Measurements from ENCODE around the gene PLA2R1. TPM values are rescaled to one million over a fixed set of nuclear protein-coding genes. Genes with fewer than 3 reads are reported as not detected.

Gene PLA2R1
- total and polyA plus RNA-seq, 8 donors = 0.31 to 6.8 (median 3.3) TPM

GRCh38 chr2:160053946-160054345 is 8.5 kb downstream of the PLA2R1 start:
- no peaks in the 10 kb centered on the region for H3K36me3 ChIP-seq
- H3K27me3 ChIP-seq = no peaks in the 10 kb centered on the region
- no peak for TF ChIP-seq POLR2A (IDR thresholded peaks at IDR 0.05)
- no peak for TF ChIP-seq POLR2AphosphoS5 (IDR thresholded peaks at IDR 0.05)
- TF ChIP-seq EP300 (IDR thresholded peaks at IDR 0.05) = no peak
- TF ChIP-seq CTCF (IDR thresholded peaks at IDR 0.05) = no peak
- H3K4me3 ChIP-seq = no peak overlapping the region
- H3K9me3 ChIP-seq = no peaks in the 10 kb centered on the region
- WGBS, 5 donors = 88 to 96% (median 94%) methylated on average over 2 of the region's 2 CpGs
- H3K4me1 ChIP-seq = peaks cover 0 to 21% (median 3%) of the 10 kb centered on the region in 4 donors
- intact Hi-C loops (cut with DNase I; ENCODE audit: low total_unique reads) = no loop called here
- no peak overlapping the region for H3K27ac ChIP-seq
- no peak for DNase-seq

- Histone ChIP-seq H3K36me3 (no peaks in the 10 kb centered on the region), H3K9me3 (no peaks in the 10 kb centered on the region), H3K4me1 (peaks cover 0 to 21% (median 3%) of the 10 kb centered on the region in 4 donors), H3K4me3 (no peak overlapping the region), H3K27me3 (no peaks in the 10 kb centered on the region), H3K27ac (no peak overlapping the region)
- TF ChIP-seq CTCF (IDR thresholded peaks at IDR 0.05) (no peak), POLR2A (IDR thresholded peaks at IDR 0.05) (no peak), EP300 (IDR thresholded peaks at IDR 0.05) (no peak), POLR2AphosphoS5 (IDR thresholded peaks at IDR 0.05) (no peak)
- 74 to 88% (median 85%) methylated on average over 2 of the region's 2 CpGs for WGBS, 5 donors
- no peak for DNase-seq
- intact Hi-C loops (cut with DNase I; ENCODE audit: low total_unique reads) = no loop called here
These were observed 9.9 kb downstream of the PLA2R1 start for GRCh38 chr2:160052531-160052930.

GRCh38 chr2:160051371-160051800 is 11.0 kb downstream of the PLA2R1 start:
- no peak for TF ChIP-seq CTCF (IDR thresholded peaks at IDR 0.05)
- TF ChIP-seq POLR2A (IDR thresholded peaks at IDR 0.05) = no peak
- no peak for TF ChIP-seq POLR2AphosphoS5 (IDR thresholded peaks at IDR 0.05)
- TF ChIP-seq EP300 (IDR thresholded peaks at IDR 0.05) = no peak
- no peak overlapping the region for H3K27ac ChIP-seq
- H3K4me3 ChIP-seq = no peak overlapping the region
- H3K36me3 ChIP-seq = no peaks in the 10 kb centered on the region
- intact Hi-C loops (cut with DNase I; ENCODE audit: low total_unique reads) = no loop called here
- DNase-seq = no peak
- no peaks in the 10 kb centered on the region for H3K27me3 ChIP-seq
- peaks cover 0 to 21% (median 3%) of the 10 kb centered on the region in 4 donors for H3K4me1 ChIP-seq
- H3K9me3 ChIP-seq = no peaks in the 10 kb centered on the region
- 47 to 65% (median 53%) methylated on average over 3 of the region's 3 CpGs for WGBS, 5 donors

- no peak for DNase-seq
- H3K4me3 ChIP-seq = no peak overlapping the region
- no peaks in the 10 kb centered on the region for H3K27me3 ChIP-seq
- intact Hi-C loops (cut with DNase I; ENCODE audit: low total_unique reads) = no loop called here
- H3K9me3 ChIP-seq = no peaks in the 10 kb centered on the region
- no peaks in the 10 kb centered on the region for H3K36me3 ChIP-seq
- no peak overlapping the region for H3K27ac ChIP-seq
- peaks cover 0 to 21% (median 3%) of the 10 kb centered on the region in 4 donors for H3K4me1 ChIP-seq
- WGBS, 5 donors = 75 to 91% (median 83%) methylated on average over 3 of the region's 3 CpGs
- TF ChIP-seq EP300 (IDR thresholded peaks at IDR 0.05) (no peak), POLR2AphosphoS5 (IDR thresholded peaks at IDR 0.05) (no peak), POLR2A (IDR thresholded peaks at IDR 0.05) (no peak), CTCF (IDR thresholded peaks at IDR 0.05) (no peak)
These were observed 12.3 kb downstream of the PLA2R1 start for GRCh38 chr2:160050147-160050546.
